ENCODE measurements around the gene MBNL1. TPM values are rescaled to one million over a fixed set of nuclear protein-coding genes. Genes with fewer than 3 reads are reported as not detected.

Gene MBNL1
- total RNA-seq, 1 experiment from 2014 or later = 200 TPM

DNA sequence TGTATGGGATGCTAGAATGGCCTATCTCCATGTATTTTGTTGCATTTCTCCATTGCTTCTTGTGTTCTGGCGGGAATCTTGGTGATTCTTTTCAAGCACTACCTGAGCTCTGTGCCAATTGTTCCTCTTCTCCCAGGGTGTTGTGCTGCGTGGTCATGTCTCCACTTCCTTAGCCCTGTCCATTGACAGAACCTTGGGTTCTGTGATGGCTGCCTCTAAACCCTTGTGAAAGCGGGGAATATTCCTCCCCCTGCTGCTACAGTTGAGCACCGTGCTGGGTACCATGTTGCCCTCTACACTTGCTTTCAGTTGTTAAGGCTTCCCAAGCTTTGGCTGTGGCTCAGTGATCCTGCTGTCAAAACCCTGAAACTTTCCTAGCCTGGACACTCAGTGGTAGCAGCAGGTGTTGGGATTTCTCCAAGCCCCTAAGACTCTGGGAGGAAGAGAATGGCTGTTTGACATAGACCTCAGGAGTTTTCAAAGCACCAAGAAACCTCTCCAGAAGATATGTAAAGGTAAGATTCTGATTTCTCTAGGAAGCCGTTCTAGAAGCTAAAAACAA lies 69.5 kb downstream of the MBNL1 start:
- ATAC-seq = no peak
- intact Hi-C loops (cut with micrococcal nuclease) = no loop called here
- 0 out of 2 replicates have a peak, but pooled peaks cover 5% of the 10 kb centered on the region for H4K20me1 ChIP-seq (ENCODE audit: insufficient read depth)
- H3K27ac ChIP-seq (ENCODE audit: low read depth, low read length) = no peak overlapping the region
- no peaks in the 10 kb centered on the region for H3K9me2 ChIP-seq (ENCODE audit: insufficient read depth)
- peaks cover 93% of the 10 kb centered on the region for H3K79me2 ChIP-seq (ENCODE audit: insufficient read depth, low read length)
- POLR2A ChIA-PET = no interaction called here
- H3K4me2 ChIP-seq (ENCODE audit: low read length) = no peak overlapping the region
- H3K27me3 ChIP-seq (ENCODE audit: insufficient read depth, low read length) = no peaks in the 10 kb centered on the region
- CTCF ChIA-PET = no interaction called here
- TF ChIP-seq SP1 (IDR thresholded peaks at IDR 0.05; ENCODE audit: low read depth) (no peak), ZFX (IDR thresholded peaks at IDR 0.05) (no peak)
- TF ChIP-seq, protein P1, sequence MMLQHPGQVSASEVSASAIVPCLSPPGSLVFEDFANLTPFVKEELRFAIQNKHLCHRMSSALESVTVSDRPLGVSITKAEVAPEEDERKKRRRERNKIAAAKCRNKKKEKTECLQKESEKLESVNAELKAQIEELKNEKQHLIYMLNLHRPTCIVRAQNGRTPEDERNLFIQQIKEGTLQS (IDR thresholded peaks at IDR 0.05) = no peak
- no peak overlapping the region for H3K4me3 ChIP-seq (replicated peaks in 1 of 2; ENCODE audit: low read depth in 1 of 2, low read length in 2 of 2)
- H2AFZ ChIP-seq (ENCODE audit: low read depth, low read length, poor library complexity, severe bottlenecking) = no peak overlapping the region
- no TSS peak for BruUV-seq (replicated peaks)
- no peaks in the 10 kb centered on the region for H3K4me1 ChIP-seq (ENCODE audit: control insufficient read depth in 1 of 2, insufficient read depth in 2 of 2, low read length in 2 of 2)
- RAD21 ChIA-PET (ENCODE audit: low non-redundant PET in 1 of 2, low total read pairs in 2 of 2, uncharacterized antibody in 2 of 2, unreplicated experiment in 2 of 2) = no interaction called here
- H3K9ac ChIP-seq (ENCODE audit: low read length) = no peak overlapping the region
- no peak for DNase-seq (ENCODE audit: low read depth, low spot score)
- H3K36me3 ChIP-seq (ENCODE audit: control insufficient read depth in 1 of 2, insufficient read depth in 2 of 2, low read length in 2 of 2) = peaks cover 2 to 8% of the 10 kb centered on the region in 2 experiments; a peak in 1 of 4 replicates
- H3K9me3 ChIP-seq (ENCODE audit: control insufficient read depth in 1 of 2, insufficient read depth in 1 of 2, low read depth in 1 of 2, low read length in 2 of 2) = no peaks in the 10 kb centered on the region

DNA sequence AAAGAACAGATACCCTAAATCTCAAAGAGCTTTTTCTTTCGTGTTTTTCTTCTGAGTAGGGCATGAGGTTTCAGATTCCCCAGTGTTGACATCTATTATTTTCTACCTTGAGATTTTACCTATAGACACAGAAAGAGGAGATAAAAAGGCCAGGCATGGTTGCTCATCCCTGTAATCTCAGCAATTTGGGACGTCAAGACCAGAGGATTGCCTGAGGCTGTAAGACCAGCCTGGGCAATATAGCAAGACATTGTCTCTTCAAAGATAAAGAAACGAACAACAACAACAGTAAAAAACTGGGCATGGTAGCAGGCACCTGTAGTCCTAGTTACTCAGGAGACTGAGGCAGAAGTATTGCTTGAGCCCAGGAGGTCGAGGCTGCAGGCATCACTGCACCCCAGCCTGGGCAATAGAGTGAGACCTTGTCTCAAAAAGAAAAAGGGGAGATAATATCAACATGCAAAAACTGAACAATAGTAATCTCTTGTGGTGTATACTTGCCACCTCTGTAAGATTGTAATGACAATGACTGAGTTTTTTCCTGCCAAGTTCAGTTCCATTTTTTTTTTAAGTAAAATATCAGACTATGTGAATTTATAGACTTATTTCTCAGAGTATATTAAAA lies 71.3 kb downstream of the MBNL1 start:
- RAD21 ChIA-PET (ENCODE audit: low non-redundant PET in 1 of 2, low total read pairs in 2 of 2, uncharacterized antibody in 2 of 2, unreplicated experiment in 2 of 2) = no interaction called here
- CTCF ChIA-PET = no interaction called here
- DNase-seq (ENCODE audit: low read depth, low spot score) (no peak), ATAC-seq (no peak)
- TF ChIP-seq EZH2 (IDR thresholded peaks at IDR 0.05) (no peak), EGR1 (IDR thresholded peaks at IDR 0.05; ENCODE audit: low read depth) (no peak), JUND (IDR thresholded peaks at IDR 0.05) (no peak), YY1 (IDR thresholded peaks at IDR 0.05; ENCODE audit: extremely low read depth, insufficient replicate concordance, low read depth, low read length) (no peak), RAD21 (IDR thresholded peaks at IDR 0.05; ENCODE audit: low read depth) (no peak), SP1 (IDR thresholded peaks at IDR 0.05; ENCODE audit: low read depth) (no peak), POLR2A (IDR thresholded peaks at IDR 0.05; ENCODE audit: borderline replicate concordance, extremely low read depth, insufficient read depth, insufficient read length) (no peak)
- TF ChIP-seq, protein P2, sequence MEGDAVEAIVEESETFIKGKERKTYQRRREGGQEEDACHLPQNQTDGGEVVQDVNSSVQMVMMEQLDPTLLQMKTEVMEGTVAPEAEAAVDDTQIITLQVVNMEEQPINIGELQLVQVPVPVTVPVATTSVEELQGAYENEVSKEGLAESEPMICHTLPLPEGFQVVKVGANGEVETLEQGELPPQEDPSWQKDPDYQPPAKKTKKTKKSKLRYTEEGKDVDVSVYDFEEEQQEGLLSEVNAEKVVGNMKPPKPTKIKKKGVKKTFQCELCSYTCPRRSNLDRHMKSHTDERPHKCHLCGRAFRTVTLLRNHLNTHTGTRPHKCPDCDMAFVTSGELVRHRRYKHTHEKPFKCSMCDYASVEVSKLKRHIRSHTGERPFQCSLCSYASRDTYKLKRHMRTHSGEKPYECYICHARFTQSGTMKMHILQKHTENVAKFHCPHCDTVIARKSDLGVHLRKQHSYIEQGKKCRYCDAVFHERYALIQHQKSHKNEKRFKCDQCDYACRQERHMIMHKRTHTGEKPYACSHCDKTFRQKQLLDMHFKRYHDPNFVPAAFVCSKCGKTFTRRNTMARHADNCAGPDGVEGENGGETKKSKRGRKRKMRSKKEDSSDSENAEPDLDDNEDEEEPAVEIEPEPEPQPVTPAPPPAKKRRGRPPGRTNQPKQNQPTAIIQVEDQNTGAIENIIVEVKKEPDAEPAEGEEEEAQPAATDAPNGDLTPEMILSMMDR (IDR thresholded peaks at IDR 0.05 in 2 of 3, conservative IDR thresholded peaks at IDR 0.05 in 1 of 3; ENCODE audit: borderline replicate concordance in 1 of 3, insufficient read depth in 1 of 3, low read depth in 2 of 3, low read length in 2 of 3) = no peak
- TF ChIP-seq, protein P3, sequence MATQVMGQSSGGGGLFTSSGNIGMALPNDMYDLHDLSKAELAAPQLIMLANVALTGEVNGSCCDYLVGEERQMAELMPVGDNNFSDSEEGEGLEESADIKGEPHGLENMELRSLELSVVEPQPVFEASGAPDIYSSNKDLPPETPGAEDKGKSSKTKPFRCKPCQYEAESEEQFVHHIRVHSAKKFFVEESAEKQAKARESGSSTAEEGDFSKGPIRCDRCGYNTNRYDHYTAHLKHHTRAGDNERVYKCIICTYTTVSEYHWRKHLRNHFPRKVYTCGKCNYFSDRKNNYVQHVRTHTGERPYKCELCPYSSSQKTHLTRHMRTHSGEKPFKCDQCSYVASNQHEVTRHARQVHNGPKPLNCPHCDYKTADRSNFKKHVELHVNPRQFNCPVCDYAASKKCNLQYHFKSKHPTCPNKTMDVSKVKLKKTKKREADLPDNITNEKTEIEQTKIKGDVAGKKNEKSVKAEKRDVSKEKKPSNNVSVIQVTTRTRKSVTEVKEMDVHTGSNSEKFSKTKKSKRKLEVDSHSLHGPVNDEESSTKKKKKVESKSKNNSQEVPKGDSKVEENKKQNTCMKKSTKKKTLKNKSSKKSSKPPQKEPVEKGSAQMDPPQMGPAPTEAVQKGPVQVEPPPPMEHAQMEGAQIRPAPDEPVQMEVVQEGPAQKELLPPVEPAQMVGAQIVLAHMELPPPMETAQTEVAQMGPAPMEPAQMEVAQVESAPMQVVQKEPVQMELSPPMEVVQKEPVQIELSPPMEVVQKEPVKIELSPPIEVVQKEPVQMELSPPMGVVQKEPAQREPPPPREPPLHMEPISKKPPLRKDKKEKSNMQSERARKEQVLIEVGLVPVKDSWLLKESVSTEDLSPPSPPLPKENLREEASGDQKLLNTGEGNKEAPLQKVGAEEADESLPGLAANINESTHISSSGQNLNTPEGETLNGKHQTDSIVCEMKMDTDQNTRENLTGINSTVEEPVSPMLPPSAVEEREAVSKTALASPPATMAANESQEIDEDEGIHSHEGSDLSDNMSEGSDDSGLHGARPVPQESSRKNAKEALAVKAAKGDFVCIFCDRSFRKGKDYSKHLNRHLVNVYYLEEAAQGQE (IDR thresholded peaks at IDR 0.05; ENCODE audit: low read depth) = no peak
- TF ChIP-seq, protein P1 (IDR thresholded peaks at IDR 0.05) = no peak
- Histone ChIP-seq H2AFZ (ENCODE audit: low read depth, low read length, poor library complexity, severe bottlenecking) (no peak overlapping the region), H3K4me2 (ENCODE audit: low read length) (no peak overlapping the region), H3K9me2 (ENCODE audit: insufficient read depth) (no peaks in the 10 kb centered on the region), H3K9ac (ENCODE audit: low read length) (no peak overlapping the region), H3K4me1 (ENCODE audit: control insufficient read depth in 1 of 2, insufficient read depth in 2 of 2, low read length in 2 of 2) (no peaks in the 10 kb centered on the region), H3K36me3 (ENCODE audit: control insufficient read depth in 1 of 2, insufficient read depth in 2 of 2, low read length in 2 of 2) (peaks cover 2 to 8% of the 10 kb centered on the region in 2 experiments; a peak in 1 of 4 replicates), H3K4me3 (replicated peaks in 1 of 2; ENCODE audit: low read depth in 1 of 2, low read length in 2 of 2) (no peak overlapping the region), H3K9me3 (ENCODE audit: control insufficient read depth in 1 of 2, insufficient read depth in 1 of 2, low read depth in 1 of 2, low read length in 2 of 2) (no peaks in the 10 kb centered on the region), H3K27ac (ENCODE audit: low read depth, low read length) (no peak overlapping the region), H3K27me3 (ENCODE audit: insufficient read depth, low read length) (no peaks in the 10 kb centered on the region), H3K79me2 (ENCODE audit: insufficient read depth, low read length) (peaks cover 92% of the 10 kb centered on the region), H4K20me1 (ENCODE audit: insufficient read depth) (0 out of 2 replicates have a peak, but pooled peaks cover 5% of the 10 kb centered on the region)
- POLR2A ChIA-PET = no interaction called here
- no TSS peak for BruUV-seq (replicated peaks)
- intact Hi-C loops (cut with micrococcal nuclease) = no loop called here
